HuH-7.5 (cell line): ENCODE results near the gene SPOCK1.

ENCODE experiments used
- DNase-seq: peaks from one replicate; pipeline ENCODE4 v3.0.0; 2011; ENCODE audit warnings: low spot score

SPOCK1 gene

GRCh38 chr5:137070521-137070920 lies 428.6 kb downstream of the SPOCK1 start:
- DNase-seq: no peak

- DNase-seq: no peak
Measured at GRCh38 chr5:137069358-137069757, 429.8 kb downstream of the SPOCK1 start.

- DNase-seq: no peak
Measured at GRCh38 chr5:137061382-137061781, 437.7 kb downstream of the SPOCK1 start.

- DNase-seq: no peak
Measured at GRCh38 chr5:137058089-137058488, 441.0 kb downstream of the SPOCK1 start.

- DNase-seq: no peak
Measured at GRCh38 chr5:137056676-137057075, 442.4 kb downstream of the SPOCK1 start.

DNA sequence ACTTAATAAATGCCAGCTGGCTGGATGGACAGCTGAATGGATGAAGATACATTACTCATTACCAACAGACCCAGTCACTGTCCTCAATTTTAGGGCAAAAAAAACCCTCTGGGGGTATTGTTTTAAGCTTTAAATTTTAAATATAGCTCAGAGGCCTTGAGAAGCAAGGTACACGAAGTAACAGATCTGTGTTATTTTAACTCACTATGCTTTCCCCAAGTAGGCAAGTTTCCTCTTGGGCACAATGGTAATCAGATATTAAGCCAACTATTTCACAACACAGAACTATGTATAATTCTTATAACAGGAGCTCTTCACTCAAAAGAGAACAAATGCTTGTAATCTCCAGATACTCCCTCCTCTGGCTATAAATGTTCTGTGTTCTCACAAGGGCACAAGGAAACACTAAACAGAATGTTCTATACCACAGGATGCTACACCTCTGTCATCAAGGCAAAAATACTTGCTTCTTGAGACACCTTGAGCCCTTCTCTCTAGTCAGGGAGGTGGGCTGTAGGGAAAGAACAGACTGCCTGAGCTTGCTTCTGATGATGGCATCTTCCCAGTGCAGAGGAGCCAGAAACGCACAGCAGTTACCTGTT lies 443.8 kb downstream of the SPOCK1 start:
- no peak for DNase-seq

DNA sequence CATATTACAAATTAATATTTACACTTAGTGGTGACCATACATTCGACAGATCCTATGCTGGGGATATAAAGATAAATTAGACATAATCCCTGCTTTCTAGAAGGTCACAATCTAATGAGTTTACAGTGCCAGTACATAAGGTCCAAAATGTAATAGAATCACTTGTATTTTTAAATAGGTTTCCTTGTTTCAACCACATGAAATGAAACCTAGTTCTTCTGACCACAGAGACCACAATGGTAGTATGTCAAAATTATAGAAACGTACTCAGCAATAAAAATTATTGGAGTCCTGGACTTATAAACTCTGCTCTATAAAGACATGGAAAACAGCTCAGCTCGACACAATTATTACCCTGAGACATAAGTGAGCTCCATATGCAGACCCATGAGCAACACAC lies 444.3 kb downstream of the SPOCK1 start:
- no peak for DNase-seq

DNA sequence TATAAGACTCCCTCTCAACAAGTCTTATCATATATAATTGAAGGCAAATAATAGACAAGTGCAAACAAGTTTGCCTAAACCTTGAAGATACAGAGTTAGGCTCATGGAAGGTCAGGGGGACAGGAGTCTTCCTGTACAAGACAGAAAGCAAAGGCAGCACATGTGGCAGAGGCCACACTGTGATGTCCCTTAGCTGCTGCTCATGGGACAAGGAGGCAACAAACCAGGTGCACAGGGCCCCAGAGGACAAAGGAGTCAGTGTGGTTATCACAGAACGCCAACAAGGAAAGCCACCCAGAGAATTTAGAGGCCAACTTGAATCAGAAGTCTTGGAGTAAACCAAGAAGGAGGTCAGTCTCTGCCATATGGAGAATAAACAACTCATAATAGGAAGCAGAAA lies 444.8 kb downstream of the SPOCK1 start:
- no peak for DNase-seq

GRCh38 chr5:137051161-137051560 lies 448.0 kb downstream of the SPOCK1 start:
- DNase-seq: no peak

- no peak for DNase-seq
Measured at GRCh38 chr5:137040641-137041340, 458.3 kb downstream of the SPOCK1 start.

DNA sequence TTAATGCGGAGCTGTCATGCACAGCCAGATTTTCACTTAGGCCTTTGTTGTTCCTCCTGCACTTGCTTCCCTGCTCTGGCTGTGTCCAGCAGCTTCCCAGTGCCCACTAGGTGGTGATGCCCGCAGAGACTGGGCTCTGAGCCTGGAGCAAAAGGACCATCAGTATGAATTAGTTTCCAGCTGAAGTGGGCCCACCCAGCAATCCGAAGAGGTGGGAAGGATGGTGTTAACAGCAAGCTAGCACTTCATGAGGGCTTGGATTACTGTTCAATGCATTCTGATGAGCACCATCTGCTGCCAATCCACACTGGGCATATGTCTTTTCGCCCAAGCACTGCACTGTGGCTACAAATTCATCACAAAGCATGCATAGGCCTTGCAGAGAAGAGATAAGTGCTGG lies 459.1 kb downstream of the SPOCK1 start:
- no peak for DNase-seq

DNA sequence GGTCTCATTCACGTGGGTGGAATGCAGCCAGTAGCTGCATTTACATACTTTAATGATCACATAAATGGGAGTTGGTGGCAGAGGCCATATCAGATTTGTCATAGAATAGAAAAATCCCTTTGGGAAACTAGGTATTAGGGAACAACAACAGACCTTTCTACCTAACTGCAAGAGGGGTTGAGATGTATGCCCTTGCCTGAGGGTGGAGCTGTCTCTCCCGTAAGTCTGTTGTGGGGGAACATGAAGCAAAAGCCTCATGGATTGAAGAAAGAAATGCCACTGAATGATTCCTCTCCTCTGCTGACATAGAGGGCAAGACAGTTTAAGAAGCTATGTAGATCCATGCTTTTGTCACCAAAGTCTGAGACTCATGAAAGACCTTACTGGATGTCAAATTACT lies 461.3 kb downstream of the SPOCK1 start:
- no peak for DNase-seq

DNA sequence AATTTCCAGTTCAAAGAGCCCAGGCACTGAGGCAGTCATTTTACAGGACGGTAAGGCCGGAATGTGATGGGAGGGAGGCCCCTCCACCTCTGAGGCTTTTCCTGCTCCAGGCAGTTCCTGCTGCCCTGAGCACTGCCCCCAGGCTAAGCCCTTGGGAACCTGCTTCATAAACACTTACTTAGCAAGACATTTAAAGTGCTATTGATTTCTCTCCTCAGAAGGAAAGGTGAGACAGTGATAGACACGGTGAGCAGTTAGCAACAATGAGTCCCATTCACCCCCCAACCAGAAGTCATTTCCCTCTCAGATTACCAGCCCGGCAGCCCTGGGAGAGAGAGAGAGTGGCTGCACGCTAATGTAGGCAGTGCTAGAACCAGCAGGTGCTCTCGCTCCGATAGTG lies 462.5 kb downstream of the SPOCK1 start:
- DNase-seq: no peak

DNA sequence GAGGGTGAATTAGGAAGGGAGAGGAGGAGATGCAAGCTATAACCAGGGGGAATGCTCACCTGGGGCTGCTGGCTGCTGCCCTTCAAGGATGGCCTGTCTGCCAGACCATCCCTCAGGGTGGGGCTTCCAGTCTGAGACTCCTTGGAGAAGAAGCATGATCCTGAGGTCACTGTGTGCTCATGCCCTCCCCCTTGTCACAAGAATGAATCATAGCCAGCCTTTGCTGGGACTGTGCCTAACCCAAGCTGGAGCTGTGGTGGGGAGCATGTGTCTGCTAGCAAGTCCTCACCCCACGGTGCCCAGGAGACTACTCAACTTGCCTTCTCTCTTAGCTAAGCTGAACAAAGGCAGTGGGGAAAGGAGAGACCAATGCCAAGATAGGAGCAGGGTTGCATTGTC lies 463.6 kb downstream of the SPOCK1 start:
- DNase-seq: no peak

DNA sequence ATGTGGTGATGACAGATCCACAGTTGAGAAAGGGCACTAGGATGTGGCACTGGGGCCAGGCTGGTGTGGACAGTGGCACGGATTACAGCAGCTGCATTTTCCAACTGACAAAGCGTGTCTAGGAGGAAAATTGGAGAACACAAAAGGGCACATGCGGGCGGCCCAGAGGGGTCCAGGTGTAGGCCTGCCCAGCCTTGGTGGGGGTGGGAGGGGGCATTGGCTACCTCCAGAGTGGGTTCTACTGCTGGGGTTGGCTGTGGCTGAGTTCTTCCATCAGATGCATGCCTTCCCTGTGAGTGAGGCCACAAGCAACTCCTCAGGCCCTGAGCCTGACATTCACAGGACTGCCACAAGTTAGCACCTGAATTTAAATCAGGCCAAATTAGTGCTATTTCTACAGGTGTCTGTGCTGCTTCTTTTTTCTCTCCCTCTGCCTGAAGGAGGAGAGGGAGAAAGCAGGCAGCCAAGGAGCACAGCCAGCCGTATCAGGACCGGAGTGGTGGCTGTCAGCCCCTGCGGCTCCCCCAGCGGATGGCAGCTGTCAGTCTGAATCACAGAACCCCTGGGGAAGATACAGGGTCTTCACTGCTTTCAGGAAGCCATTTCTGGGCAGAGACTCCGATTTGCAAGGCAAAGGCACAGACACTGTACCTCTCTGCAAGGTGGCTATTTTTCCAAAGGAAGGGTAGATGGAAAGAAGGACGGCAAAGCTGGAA lies 464.2 kb downstream of the SPOCK1 start:
- no peak for DNase-seq

- DNase-seq: no peak
Measured at GRCh38 chr5:137034213-137034612, 464.9 kb downstream of the SPOCK1 start.

DNA sequence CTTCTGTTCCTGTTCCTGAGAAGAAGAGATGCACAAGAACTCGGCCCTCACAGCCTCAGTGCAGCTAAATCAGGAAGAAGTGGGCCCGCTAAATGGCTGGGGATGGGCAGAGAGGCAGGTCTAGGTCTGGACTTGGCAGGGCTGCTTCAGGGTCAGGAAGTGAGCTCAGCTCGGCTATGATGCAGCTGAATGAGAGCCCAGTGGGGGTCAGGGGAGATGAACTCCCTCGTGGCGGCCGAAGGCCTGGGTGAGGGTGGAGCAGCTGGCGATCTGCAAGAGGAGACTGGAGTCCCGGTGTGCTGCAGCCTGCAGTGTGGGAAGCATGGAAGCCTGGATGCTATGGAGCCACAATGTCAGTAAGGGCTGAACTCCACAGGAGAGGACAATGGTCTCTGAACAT lies 466.2 kb downstream of the SPOCK1 start:
- no peak for DNase-seq

DNA sequence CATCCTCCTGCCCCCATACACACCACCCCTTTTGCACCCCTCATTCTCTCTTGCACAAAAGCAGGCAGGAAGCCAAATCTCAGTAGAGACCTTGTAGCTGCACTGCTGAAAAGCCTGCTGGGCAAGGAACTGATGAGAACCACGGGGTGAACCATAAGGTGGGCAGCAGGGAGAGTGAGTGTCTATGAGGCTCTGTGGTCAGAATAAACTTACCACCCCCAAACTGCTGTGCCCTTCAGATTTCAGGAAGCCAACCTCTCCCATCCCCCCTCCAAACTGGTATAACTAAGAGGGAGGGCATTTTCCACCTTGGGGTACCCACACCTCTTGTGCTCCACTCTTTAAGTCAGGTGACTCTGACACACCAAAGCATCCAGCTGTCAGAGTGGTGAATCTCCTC lies 471.4 kb downstream of the SPOCK1 start:
- DNase-seq: no peak

- no peak for DNase-seq
Measured at GRCh38 chr5:137026296-137026695, 472.8 kb downstream of the SPOCK1 start.

DNA sequence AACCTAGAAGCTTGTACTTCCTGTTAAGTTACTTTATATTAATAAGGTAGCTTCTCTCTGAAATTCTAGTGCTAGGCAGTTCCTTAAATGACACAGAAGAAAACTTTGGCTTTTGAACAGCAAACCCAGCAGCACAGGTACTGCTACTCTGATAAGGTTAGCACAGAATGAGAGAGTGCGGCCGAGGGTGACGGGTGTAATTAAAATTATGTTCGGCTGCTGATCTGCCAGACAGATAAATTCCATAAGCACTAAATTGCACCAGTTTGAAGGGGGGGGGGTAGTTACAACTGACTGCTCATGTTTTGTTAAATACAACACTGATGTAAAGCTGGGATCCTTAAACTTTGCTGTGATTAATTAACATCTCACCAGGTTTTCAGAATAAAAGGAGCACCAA lies 475.1 kb downstream of the SPOCK1 start:
- no peak for DNase-seq

DNA sequence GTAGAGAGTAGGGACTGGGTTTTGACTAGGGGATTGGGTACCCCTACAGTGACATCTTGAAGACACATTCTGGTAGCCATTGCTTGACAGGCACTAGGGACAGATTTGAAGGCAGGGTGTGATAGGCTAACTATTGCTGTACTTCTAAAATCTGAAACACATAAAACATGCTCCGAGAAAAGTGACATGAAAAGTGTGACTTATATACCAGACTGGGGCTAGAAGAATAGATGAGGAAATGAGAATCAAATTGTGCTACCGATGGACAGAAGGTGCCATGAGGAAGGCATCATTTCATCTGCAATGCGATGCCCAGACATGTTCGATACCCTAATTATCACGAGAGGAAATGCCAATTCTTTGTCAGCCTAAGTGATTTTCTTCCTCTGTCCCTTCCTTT lies 475.8 kb downstream of the SPOCK1 start:
- DNase-seq: no peak

DNA sequence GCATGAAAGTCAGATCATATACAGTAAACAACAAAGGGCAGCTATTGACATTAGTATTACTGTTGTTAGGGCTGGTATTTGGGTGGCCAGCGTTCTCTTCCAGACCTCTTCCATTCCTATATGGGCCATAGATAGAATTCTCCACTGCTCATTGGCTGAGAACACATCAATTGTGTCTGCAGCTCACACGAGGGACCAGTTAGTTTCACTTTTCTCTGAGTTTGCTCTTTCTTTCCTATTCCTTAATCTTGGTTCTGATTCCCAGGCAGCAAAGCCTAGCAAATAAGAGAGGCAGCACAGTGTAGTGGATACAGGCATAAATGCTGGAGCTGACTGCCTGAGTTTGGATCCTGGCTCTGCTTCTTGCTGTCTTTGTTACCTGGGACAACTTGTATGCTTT lies 476.4 kb downstream of the SPOCK1 start:
- DNase-seq: no peak

DNA sequence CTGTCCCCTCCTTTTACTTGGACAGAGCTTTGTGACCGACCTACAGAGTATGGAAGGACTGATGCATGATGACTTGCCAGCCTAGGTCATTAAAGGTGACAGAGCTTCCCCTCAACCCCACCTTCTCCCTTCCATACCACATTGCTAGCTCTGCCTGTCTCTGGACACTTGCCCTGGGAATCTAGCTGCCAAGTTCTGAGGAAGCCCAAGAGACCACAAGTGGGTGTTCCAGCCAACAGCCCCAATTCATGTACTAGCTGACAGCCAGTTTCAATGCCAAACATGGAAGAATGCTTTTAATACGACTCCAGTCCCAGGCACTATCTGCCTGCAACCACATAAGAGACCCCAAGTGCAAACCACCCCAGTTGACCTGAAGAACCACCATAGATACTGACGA lies 477.1 kb downstream of the SPOCK1 start:
- DNase-seq: no peak

- no peak for DNase-seq
Measured at GRCh38 chr5:137019229-137019628, 479.9 kb downstream of the SPOCK1 start.
